Upper lobe of right lung (tissue), 1 donor: ENCODE data around the gene ACOT9. TPM values are rescaled to one million over a fixed set of nuclear protein-coding genes. Genes with fewer than 3 reads are reported as not detected.

Experiments used
- ATAC-seq: fragments of 200-7000 bp; cut with Tn5 transposase; one replicate; pipeline ENCODE4 v1.9.1; 2020; ENCODE audit warnings: mild to moderate bottlenecking, moderate library complexity
- DNase-seq: peaks from one replicate; pipeline ENCODE4 v3.0.0-alpha.2; 2020
- H3K27ac ChIP-seq: fragments of 200-600 bp; one replicate; pipeline ENCODE4 v1.8.0; 2022
- H3K27me3 ChIP-seq: fragments of 200-600 bp; one replicate; pipeline ENCODE4 v1.8.0; 2022; ENCODE audit warnings: mild to moderate bottlenecking
- H3K36me3 ChIP-seq: fragments of 200-600 bp; one replicate; pipeline ENCODE4 v1.8.0; 2022
- H3K4me1 ChIP-seq: fragments of 200-600 bp; one replicate; pipeline ENCODE4 v1.8.0; 2022
- H3K4me3 ChIP-seq: fragments of 200-600 bp; one replicate; pipeline ENCODE4 v1.8.0; 2022; ENCODE audit warnings: mild to moderate bottlenecking
- H3K9me3 ChIP-seq: fragments of 200-600 bp; one replicate; pipeline ENCODE4 v1.8.0; 2022
- intact Hi-C: fragments of 100-400 bp; cut with DNase I; formaldehyde crosslinking; loops from one replicate; pipeline ENCODE4 v1.11.0; 2022
- total RNA-seq: library from RNA; stranded (reverse); fragmentation: NEBNext Ultra II Directional; extraction: Animal tissue kit (Norgen Biotek cat#: 25700); gene quantifications from one replicate; pipeline ENCODE4 v1.2.1, GENCODE V29; 2021
- TF ChIP-seq, protein P1 (sequence below): fragments of 200-600 bp; IDR thresholded peaks from one replicate; pipeline ENCODE4 v1.8.0; 2022; ENCODE audit warnings: antibody characterized with exemption
- donor health status: DM: no; HTN: yes; CAD: no; lungs with severe emphysema.

Gene ACOT9
- total RNA-seq, 1 donor from 2014 or later: 42.0 TPM

DNA sequence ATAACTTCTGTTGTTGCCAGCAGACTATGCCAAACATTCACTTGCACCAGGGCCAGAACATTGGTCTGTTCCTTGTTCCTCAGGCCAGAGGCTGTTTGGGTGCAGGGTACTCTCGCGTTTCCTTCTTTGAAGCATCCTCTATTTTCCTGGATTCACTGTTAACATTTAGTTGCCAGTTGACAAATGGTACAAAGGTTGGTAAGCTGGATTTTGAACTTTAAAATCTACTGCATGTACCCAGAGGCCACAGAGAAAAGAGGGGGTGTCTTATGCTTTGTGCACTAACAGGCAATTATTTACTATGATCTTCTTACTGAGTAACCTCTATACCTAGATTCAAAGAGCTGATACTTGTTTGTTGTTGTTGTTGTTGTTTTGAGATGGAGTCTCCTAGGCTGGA, 27.1 kb upstream of the ACOT9 start:
- no peaks in the 10 kb centered on the region for H3K9me3 ChIP-seq
- no peaks in the 10 kb centered on the region for H3K36me3 ChIP-seq
- DNase-seq: no peak
- no peak overlapping the region for H3K27ac ChIP-seq
- intact Hi-C loops: no loop called here
- H3K4me3 ChIP-seq: no peak overlapping the region
- TF ChIP-seq, protein P1, sequence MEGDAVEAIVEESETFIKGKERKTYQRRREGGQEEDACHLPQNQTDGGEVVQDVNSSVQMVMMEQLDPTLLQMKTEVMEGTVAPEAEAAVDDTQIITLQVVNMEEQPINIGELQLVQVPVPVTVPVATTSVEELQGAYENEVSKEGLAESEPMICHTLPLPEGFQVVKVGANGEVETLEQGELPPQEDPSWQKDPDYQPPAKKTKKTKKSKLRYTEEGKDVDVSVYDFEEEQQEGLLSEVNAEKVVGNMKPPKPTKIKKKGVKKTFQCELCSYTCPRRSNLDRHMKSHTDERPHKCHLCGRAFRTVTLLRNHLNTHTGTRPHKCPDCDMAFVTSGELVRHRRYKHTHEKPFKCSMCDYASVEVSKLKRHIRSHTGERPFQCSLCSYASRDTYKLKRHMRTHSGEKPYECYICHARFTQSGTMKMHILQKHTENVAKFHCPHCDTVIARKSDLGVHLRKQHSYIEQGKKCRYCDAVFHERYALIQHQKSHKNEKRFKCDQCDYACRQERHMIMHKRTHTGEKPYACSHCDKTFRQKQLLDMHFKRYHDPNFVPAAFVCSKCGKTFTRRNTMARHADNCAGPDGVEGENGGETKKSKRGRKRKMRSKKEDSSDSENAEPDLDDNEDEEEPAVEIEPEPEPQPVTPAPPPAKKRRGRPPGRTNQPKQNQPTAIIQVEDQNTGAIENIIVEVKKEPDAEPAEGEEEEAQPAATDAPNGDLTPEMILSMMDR: no peak
- ATAC-seq: no peak
- no peaks in the 10 kb centered on the region for H3K4me1 ChIP-seq
- H3K27me3 ChIP-seq: no peaks in the 10 kb centered on the region

GRCh38 chrX:23766650-23767551, 23.8 kb upstream of the ACOT9 start:
- Histone ChIP-seq H3K27ac (no peak overlapping the region), H3K4me1 (no peaks in the 10 kb centered on the region), H3K36me3 (no peaks in the 10 kb centered on the region), H3K27me3 (no peaks in the 10 kb centered on the region), H3K9me3 (no peaks in the 10 kb centered on the region), H3K4me3 (no peak overlapping the region)
- intact Hi-C loops: no loop called here
- no peak for DNase-seq
- no peak for ATAC-seq
- TF ChIP-seq, protein P1: no peak

DNA sequence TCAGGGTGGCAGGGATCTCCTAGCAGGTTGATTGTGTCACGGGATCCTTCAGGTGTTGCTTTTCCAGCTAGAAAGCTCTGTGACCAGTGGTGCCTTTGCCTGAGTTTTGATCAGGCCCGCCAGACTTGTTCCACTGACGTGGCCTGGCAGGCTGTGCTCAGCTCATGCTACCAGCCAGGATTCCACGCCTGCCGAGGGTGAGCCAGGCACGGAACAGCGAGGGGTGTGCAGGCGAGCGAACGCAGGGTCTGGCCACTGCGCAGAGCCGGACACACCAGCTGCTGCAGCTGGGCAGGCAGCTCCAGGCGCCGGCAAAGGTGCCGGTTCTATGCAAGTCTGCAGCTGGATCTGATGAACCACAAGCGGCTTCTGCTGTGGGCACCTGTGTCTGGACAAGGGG, 22.8 kb upstream of the ACOT9 start:
- Histone ChIP-seq H3K36me3 (no peaks in the 10 kb centered on the region), H3K9me3 (no peaks in the 10 kb centered on the region), H3K27ac (no peak overlapping the region), H3K4me3 (no peak overlapping the region), H3K4me1 (no peaks in the 10 kb centered on the region), H3K27me3 (no peaks in the 10 kb centered on the region)
- intact Hi-C loops: no loop called here
- TF ChIP-seq, protein P1: no peak
- no peak for ATAC-seq
- DNase-seq: no peak

GRCh38 chrX:23765449-23765848, 22.4 kb upstream of the ACOT9 start:
- intact Hi-C loops: no loop called here
- H3K4me3 ChIP-seq: no peak overlapping the region
- ATAC-seq (no peak), DNase-seq (no peak)
- H3K36me3 ChIP-seq: no peaks in the 10 kb centered on the region
- no peaks in the 10 kb centered on the region for H3K4me1 ChIP-seq
- H3K27ac ChIP-seq: no peak overlapping the region
- TF ChIP-seq, protein P1: no peak
- no peaks in the 10 kb centered on the region for H3K9me3 ChIP-seq
- no peaks in the 10 kb centered on the region for H3K27me3 ChIP-seq

GRCh38 chrX:23764188-23764984, 21.3 kb upstream of the ACOT9 start:
- Histone ChIP-seq H3K4me1 (no peaks in the 10 kb centered on the region), H3K36me3 (no peaks in the 10 kb centered on the region), H3K4me3 (no peak overlapping the region), H3K9me3 (no peaks in the 10 kb centered on the region), H3K27ac (no peak overlapping the region), H3K27me3 (no peaks in the 10 kb centered on the region)
- ATAC-seq: no peak
- DNase-seq: no peak
- TF ChIP-seq, protein P1: no peak
- intact Hi-C loops: no loop called here
